Adrenal gland (tissue), 5 donors: ENCODE measurements around the gene DMD.

Experiments
- POLR2A ChIP-seq, 2 donors: fragments of 450-650 bp; IDR thresholded peaks; one replicate each; pipeline ENCODE4 v1.6.1; 2017; ENCODE audit warnings: antibody characterized with exemption in 2 of 2, mild to moderate bottlenecking in 2 of 2, moderate library complexity in 1 of 2
- TF ChIP-seq, protein P1 (sequence below), 6 experiments: fragments of 450-650 bp in 4 of 6; fragments of 200-600 bp in 2 of 6; sonication (generic) in 1 of 6; IDR thresholded peaks; 1 replicate in 5 of 6; 2 replicates in 1 of 6; pipeline versions ENCODE4 v1.5.1 to v1.8.0; 2016 to 2021; ENCODE audit warnings: antibody characterized with exemption in 6 of 6, mild to moderate bottlenecking in 2 of 6, moderate library complexity in 1 of 6
- donor health status: DM: no; HTN: no; CAD: no.

DNA sequence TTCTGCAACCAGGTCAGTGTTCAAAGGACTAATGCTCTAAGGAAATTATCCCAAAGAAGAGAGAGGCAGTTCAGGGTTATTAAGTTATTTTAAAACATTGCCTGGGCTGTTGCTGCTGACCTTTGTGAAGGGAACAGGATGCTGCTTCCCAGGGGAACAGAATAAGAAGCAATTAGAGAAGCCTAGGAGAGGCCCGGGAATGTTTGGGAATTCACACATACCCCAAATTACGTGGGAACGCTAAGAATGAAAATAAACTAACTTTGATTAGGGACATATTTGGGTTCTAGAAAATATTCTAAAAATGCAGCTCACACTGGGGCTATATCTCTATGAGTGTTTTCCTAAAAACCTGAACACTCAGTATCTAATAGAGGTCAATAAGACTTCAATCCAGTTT is 1896.4 kb downstream of the DMD start:
- TF ChIP-seq, protein P1, sequence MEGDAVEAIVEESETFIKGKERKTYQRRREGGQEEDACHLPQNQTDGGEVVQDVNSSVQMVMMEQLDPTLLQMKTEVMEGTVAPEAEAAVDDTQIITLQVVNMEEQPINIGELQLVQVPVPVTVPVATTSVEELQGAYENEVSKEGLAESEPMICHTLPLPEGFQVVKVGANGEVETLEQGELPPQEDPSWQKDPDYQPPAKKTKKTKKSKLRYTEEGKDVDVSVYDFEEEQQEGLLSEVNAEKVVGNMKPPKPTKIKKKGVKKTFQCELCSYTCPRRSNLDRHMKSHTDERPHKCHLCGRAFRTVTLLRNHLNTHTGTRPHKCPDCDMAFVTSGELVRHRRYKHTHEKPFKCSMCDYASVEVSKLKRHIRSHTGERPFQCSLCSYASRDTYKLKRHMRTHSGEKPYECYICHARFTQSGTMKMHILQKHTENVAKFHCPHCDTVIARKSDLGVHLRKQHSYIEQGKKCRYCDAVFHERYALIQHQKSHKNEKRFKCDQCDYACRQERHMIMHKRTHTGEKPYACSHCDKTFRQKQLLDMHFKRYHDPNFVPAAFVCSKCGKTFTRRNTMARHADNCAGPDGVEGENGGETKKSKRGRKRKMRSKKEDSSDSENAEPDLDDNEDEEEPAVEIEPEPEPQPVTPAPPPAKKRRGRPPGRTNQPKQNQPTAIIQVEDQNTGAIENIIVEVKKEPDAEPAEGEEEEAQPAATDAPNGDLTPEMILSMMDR (IDR thresholded peaks at IDR 0.05): no peak
- TF ChIP-seq POLR2A (IDR thresholded peaks at IDR 0.05): no peak
